H9 (cell line): ENCODE results near the gene SPAG4. TPM values are rescaled to one million over a fixed set of nuclear protein-coding genes. Genes with fewer than 3 reads are reported as not detected.

ENCODE experiments used
- DNase-seq: peaks from one replicate; pipeline ENCODE4 v3.0.0-alpha.2; 2017
- H2AFZ ChIP-seq: one replicate; pipeline ENCODE4 v1.6.1; 2013; ENCODE audit warnings: mild to moderate bottlenecking, low read length, control low read depth, moderate library complexity
- H2AK5ac ChIP-seq: 2 replicates; pipeline ENCODE4 v1.6.1; 2013; ENCODE audit warnings: low read length, control low read depth, mixed read lengths; ENCODE audit not compliant: insufficient read length
- H2BK120ac ChIP-seq: one replicate; pipeline ENCODE4 v1.6.1; 2013; ENCODE audit warnings: low read depth, mild to moderate bottlenecking, low read length, control low read depth, inconsistent platforms; ENCODE audit not compliant: poor library complexity, severe bottlenecking
- H2BK12ac ChIP-seq: 2 replicates; pipeline ENCODE4 v1.6.1; 2013; ENCODE audit warnings: low read length, control low read depth, mixed read lengths, low read depth; ENCODE audit not compliant: insufficient read length
- H2BK15ac ChIP-seq: 2 replicates; pipeline ENCODE4 v1.6.1; 2013; ENCODE audit warnings: low read depth, low read length, control low read depth
- H2BK20ac ChIP-seq: one replicate; pipeline ENCODE4 v1.6.1; 2013; ENCODE audit warnings: low read depth, mild to moderate bottlenecking, low read length, control low read depth, inconsistent platforms; ENCODE audit not compliant: poor library complexity, severe bottlenecking
- H2BK5ac ChIP-seq: 2 replicates; pipeline ENCODE4 v1.6.1; 2013; ENCODE audit warnings: low read length, control low read depth, mixed read lengths; ENCODE audit not compliant: insufficient read length
- H3K14ac ChIP-seq: 2 replicates; pipeline ENCODE4 v1.6.1; 2013; ENCODE audit warnings: low read length, control low read depth; ENCODE audit not compliant: insufficient read depth
- H3K18ac ChIP-seq: 2 replicates; pipeline ENCODE4 v1.6.1; 2013; ENCODE audit warnings: low read depth, mild to moderate bottlenecking, mixed read lengths, low read length, control low read depth; ENCODE audit not compliant: insufficient read length
- H3K23ac ChIP-seq: 2 replicates; pipeline ENCODE4 v1.6.1; 2013; ENCODE audit warnings: low read length, control low read depth, mixed read lengths, low read depth; ENCODE audit not compliant: insufficient read length
- H3K23me2 ChIP-seq: 2 replicates; pipeline ENCODE4 v1.6.1; 2013; ENCODE audit warnings: low read depth, mild to moderate bottlenecking, mixed read lengths, low read length, control low read depth; ENCODE audit not compliant: insufficient read length, poor library complexity, severe bottlenecking
- H3K27ac ChIP-seq: 2 replicates; pipeline ENCODE4 v1.5.1; 2013; ENCODE audit warnings: low read length, control low read depth, mixed read lengths, low read depth; ENCODE audit not compliant: insufficient read length
- H3K27me3 ChIP-seq: 2 replicates; pipeline ENCODE4 v1.6.1; 2013; ENCODE audit warnings: low read length, control low read depth, inconsistent platforms; ENCODE audit not compliant: insufficient read depth
- H3K4ac ChIP-seq: 2 replicates; pipeline ENCODE4 v1.6.1; 2013; ENCODE audit warnings: low read depth, mild to moderate bottlenecking, control low read depth, inconsistent platforms, low read length, moderate library complexity
- H3K4me1 ChIP-seq: 2 replicates; pipeline ENCODE4 v1.6.1; 2013; ENCODE audit warnings: low read length, control low read depth, inconsistent platforms; ENCODE audit not compliant: insufficient read depth
- H3K4me2 ChIP-seq: 2 replicates; pipeline ENCODE4 v1.6.1; 2013; ENCODE audit warnings: low read length, control low read depth, mixed read lengths; ENCODE audit not compliant: insufficient read length, insufficient read depth
- H3K56ac ChIP-seq: 2 replicates; pipeline ENCODE4 v1.6.1; 2013; ENCODE audit warnings: low read depth, mild to moderate bottlenecking, mixed read lengths, low read length, control low read depth; ENCODE audit not compliant: insufficient read length
- H3K79me1 ChIP-seq: 2 replicates; pipeline ENCODE4 v1.6.1; 2013; ENCODE audit warnings: low read depth, mild to moderate bottlenecking, moderate library complexity, low read length, control low read depth, inconsistent platforms; ENCODE audit not compliant: insufficient read depth, poor library complexity, severe bottlenecking
- H3K79me2 ChIP-seq: 2 replicates; pipeline ENCODE4 v1.6.1; 2013; ENCODE audit warnings: low read length, control low read depth, inconsistent platforms; ENCODE audit not compliant: insufficient read depth
- H3K9ac ChIP-seq: 2 replicates; pipeline ENCODE4 v1.6.1; 2013; ENCODE audit warnings: low read length, control low read depth, mixed read lengths; ENCODE audit not compliant: insufficient read length; ENCODE audit errors: extremely low read depth
- H3K9me3 ChIP-seq: one replicate; pipeline ENCODE4 v1.6.1; 2013; ENCODE audit warnings: low read depth, low read length, inconsistent platforms; ENCODE audit not compliant: control insufficient read depth
- H3T11ph ChIP-seq: one replicate; pipeline ENCODE4 v1.6.1; 2013; ENCODE audit warnings: mild to moderate bottlenecking, low read length, control low read depth, inconsistent platforms
- H4K20me1 ChIP-seq: one replicate; pipeline ENCODE4 v1.6.1; 2013; ENCODE audit not compliant: control insufficient read depth, insufficient read length, insufficient read depth
- H4K5ac ChIP-seq: 2 replicates; pipeline ENCODE4 v1.6.1; 2013; ENCODE audit warnings: low read depth, mild to moderate bottlenecking, mixed read lengths, low read length, control low read depth; ENCODE audit not compliant: insufficient read length
- H4K8ac ChIP-seq: replicated peaks from 2 replicates; pipeline ENCODE4 v1.6.1; 2013; ENCODE audit warnings: low read length, control low read depth, mixed read lengths, low read depth; ENCODE audit not compliant: insufficient read length
- H4K91ac ChIP-seq: 2 replicates; pipeline ENCODE4 v1.6.1; 2013; ENCODE audit warnings: low read depth, mild to moderate bottlenecking, moderate library complexity, mixed read lengths, low read length, control low read depth; ENCODE audit not compliant: insufficient read length
- H3K27ac Mint-ChIP-seq, 3 experiments: 2 replicates in 2 of 3; 3 replicates in 1 of 3; pipeline ENCODE4 v1.8.0; 2020 to 2021; ENCODE audit warnings: mixed read lengths in 3 of 3, mild to moderate bottlenecking in 1 of 3, moderate library complexity in 1 of 3
- H3K27me3 Mint-ChIP-seq: 2 replicates; pipeline ENCODE4 v1.8.0; 2021; ENCODE audit warnings: low read depth, mild to moderate bottlenecking, moderate library complexity, mixed read lengths
- H3K36me3 Mint-ChIP-seq, 3 experiments: 2 replicates in 2 of 3; 3 replicates in 1 of 3; pipeline ENCODE4 v1.8.0; 2020 to 2021; ENCODE audit warnings: low read depth in 3 of 3, mixed read lengths in 3 of 3; ENCODE audit not compliant: insufficient read depth in 1 of 3
- H3K4me1 Mint-ChIP-seq, 2 experiments: 2 replicates each; pipeline ENCODE4 v1.8.0; 2020; ENCODE audit warnings: mixed read lengths in 2 of 2
- H3K4me3 Mint-ChIP-seq, 2 experiments: 2 replicates in 1 of 2; 3 replicates in 1 of 2; pipeline ENCODE4 v1.8.0; 2020 to 2021; ENCODE audit warnings: mild to moderate bottlenecking in 2 of 2, mixed read lengths in 2 of 2, moderate library complexity in 1 of 2
- H3K9me3 Mint-ChIP-seq, 2 experiments: 2 replicates in 1 of 2; 3 replicates in 1 of 2; pipeline ENCODE4 v1.8.0; 2020; ENCODE audit warnings: mild to moderate bottlenecking in 2 of 2, mixed read lengths in 2 of 2, moderate library complexity in 1 of 2
- CTCF ChIP-seq: fragments of 200-600 bp; sonication (generic); conservative IDR thresholded peaks from 3 replicates; pipeline ENCODE4 v1.8.0; 2021; ENCODE audit warnings: antibody characterized with exemption, mild to moderate bottlenecking
- WGBS: extraction: QIAGEN DNeasy Blood & Tissue Kit; methylation state at CpG from one replicate; pipeline ENCODE4 v1.1.7; 2013; ENCODE audit warnings: missing lambda C conversion rate, low lambda C conversion rate, mixed read lengths; ENCODE audit not compliant: insufficient read length; ENCODE audit errors: extremely low coverage; 5-methylcytosine and 5-hydroxymethylcytosine counted together
- total RNA-seq: library from RNA; stranded (reverse); gene quantifications from 2 replicates; pipeline ENCODE4 v1.2.1, GENCODE V29; 2021

The SPAG4 gene
- total RNA-seq, 1 experiment from 2014 or later, result 4.9 TPM

DNA sequence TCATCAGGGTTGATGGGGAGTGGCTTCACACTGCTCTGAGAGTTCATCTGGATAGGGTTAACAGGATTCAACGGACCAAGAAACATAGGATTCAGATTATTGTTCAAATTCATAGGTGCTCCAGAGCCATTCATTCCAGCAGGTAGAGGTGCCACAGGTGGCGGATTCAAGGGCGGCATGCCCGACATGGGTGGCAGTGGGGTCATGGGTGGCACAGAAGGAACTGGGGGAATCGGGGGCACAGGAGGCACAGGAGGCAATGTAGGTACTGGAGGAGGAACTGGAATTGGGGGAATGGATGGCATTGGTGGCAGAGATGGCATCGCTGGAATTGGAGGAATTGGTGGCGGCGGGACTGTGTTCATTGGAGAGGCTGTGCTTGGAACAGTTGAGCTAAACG, 38.8 kb downstream of the SPAG4 start:
- peaks cover 4% of the 10 kb centered on the region for H4K20me1 ChIP-seq
- H3K4ac ChIP-seq, result no peak overlapping the region
- H2BK12ac ChIP-seq, result no peak overlapping the region
- H3K9ac ChIP-seq, result no peak overlapping the region
- H2BK20ac ChIP-seq, result no peak overlapping the region
- H3K23me2 ChIP-seq, result no peaks in the 10 kb centered on the region
- H3K18ac ChIP-seq, result no peak overlapping the region
- H3K23ac ChIP-seq, result no peak overlapping the region
- no peak overlapping the region for H4K8ac ChIP-seq
- no peaks in the 10 kb centered on the region for H3K27me3 Mint-ChIP-seq
- no peak overlapping the region for H3K27ac Mint-ChIP-seq
- no peak overlapping the region for H2AFZ ChIP-seq
- no peak overlapping the region for H3K14ac ChIP-seq
- no peak overlapping the region for H4K5ac ChIP-seq
- no peak overlapping the region for H2BK15ac ChIP-seq
- no peak overlapping the region for H3K4me3 Mint-ChIP-seq
- H3K4me1 ChIP-seq, result no peaks in the 10 kb centered on the region
- no peaks in the 10 kb centered on the region for H3K27me3 ChIP-seq
- WGBS, result no CpG with 5 or more reads among the region's 9 CpGs
- H3K4me1 Mint-ChIP-seq, result peaks cover 11 to 12% of the 10 kb centered on the region in 2 experiments
- peaks cover 2 to 24% (median 18%) of the 10 kb centered on the region in 3 experiments; a peak in 5 of 7 replicates for H3K36me3 Mint-ChIP-seq
- no peak overlapping the region for H3T11ph ChIP-seq
- H2BK120ac ChIP-seq, result no peak overlapping the region
- no peak overlapping the region for H3K4me2 ChIP-seq
- no peaks in the 10 kb centered on the region for H3K9me3 Mint-ChIP-seq
- no peak for TF ChIP-seq CTCF
- H3K79me2 ChIP-seq, result peaks cover 64% of the 10 kb centered on the region
- DNase-seq, result no peak
- H3K9me3 ChIP-seq, result no peaks in the 10 kb centered on the region
- no peak overlapping the region for H2BK5ac ChIP-seq
- H2AK5ac ChIP-seq, result no peak overlapping the region
- H3K27ac ChIP-seq, result no peak overlapping the region
- H3K56ac ChIP-seq, result no peak overlapping the region
- H4K91ac ChIP-seq, result no peak overlapping the region
- peaks cover 5% of the 10 kb centered on the region for H3K79me1 ChIP-seq
